Measurements from ENCODE around the gene MYO7B.
"Not testable (repeated sequence)": the region's sequence is repeated elsewhere in the genome, so short reads cannot be mapped to it uniquely, and the experiment has no call there.

MYO7B gene

DNA sequence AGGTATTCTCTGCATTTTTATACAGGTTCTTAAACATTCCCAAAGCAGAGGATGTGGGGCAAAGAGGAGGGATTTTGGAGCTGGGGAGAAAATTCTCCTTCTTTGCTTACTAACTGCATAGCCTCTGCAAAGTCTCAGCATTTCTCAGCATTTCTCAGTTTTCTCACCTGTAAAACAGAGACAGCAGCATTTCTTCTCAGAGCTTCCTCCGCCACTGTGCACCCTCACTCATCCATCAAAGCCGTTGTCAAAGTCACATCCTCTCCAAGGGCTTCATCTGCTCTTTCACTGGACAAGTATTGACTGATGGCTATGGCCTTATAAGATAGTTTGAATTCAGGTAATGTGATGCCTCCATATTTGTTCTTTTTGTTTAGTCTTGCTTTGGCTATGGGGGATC lies 17.4 kb downstream of the MYO7B start:
- DNase-seq (ENCODE audit: low read depth) = no peak

DNA sequence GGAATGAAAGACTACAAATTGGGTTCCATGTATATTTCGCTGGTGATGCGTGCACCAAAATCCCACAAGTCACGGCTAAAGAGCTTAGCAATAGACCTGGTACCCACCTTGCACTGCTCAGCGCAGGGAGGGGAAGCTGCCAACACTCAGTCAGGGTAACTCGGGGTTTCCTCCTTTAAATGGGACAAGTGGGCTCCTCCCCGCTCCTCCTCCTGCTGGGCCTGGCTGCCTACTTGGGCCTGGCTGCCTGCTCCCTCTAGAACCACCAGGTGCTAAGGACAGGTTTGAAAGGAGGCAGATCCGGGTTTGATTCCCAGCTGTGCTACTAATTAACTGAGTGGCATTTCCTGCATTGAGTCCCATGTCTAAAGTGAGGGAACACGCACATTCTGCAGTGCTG lies 23.4 kb downstream of the MYO7B start:
- no peak for DNase-seq (ENCODE audit: low read depth)

DNA sequence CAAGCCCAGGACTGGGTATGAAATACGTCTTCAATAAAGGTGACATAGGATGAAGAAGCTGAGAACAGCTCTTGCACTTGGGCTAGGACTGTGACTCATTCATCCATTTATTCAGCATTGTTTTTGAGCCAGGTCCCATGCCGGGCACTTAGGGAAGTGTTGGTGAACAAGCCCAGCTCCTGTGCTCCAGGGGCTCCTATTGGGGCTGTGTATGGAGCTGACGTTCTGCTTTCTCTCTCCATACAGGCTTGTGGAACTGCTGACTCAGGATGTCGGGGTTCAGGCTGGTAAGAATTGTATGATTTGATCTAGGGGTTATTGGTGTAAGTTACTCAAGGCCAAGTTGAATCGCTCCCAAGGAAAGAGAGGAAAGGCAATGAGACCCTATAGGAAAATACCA lies 24.0 kb downstream of the MYO7B start:
- DNase-seq (ENCODE audit: low read depth) = no peak

DNA sequence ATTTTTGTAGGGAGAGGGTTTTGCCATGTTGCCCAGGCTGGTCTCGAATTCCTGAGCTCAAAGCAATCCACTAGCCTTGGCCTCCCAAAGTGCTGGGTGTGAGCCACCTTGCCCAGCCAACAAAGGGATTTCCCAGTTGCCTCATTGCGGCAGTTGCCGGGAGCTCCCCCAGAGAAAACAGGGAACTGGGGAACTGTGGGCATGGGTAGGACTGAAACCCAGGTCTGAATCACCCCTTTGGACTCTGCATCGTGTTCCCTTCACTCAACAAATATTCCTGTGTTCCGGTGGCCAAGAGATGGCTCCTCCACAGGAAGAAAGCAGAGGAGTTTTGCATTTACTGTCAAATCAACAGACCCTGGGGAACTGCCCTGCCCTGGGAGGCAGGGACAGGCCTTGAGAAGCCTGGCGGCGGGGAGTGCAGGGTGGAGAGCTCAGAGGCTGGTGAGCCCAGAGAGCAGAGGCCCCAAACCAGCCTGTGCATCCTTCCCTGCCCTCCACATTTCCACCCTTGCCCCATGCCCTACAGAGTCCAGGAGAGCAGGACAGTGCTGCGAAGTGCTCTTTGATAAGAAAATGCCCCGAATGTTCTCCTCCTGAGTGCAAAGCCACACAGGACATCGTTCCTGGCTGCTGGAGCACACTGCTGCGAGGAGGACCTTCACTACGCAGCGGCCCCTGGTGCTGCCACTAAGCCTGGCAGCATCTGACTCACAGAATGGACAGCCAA lies 24.9 kb downstream of the MYO7B start:
- no peak for DNase-seq (ENCODE audit: low read depth)

- DNase-seq (ENCODE audit: low read depth) = no peak
These were observed 25.4 kb downstream of the MYO7B start for GRCh38 chr2:127560931-127561280.

GRCh38 chr2:127561371-127561770 lies 25.9 kb downstream of the MYO7B start:
- no peak for DNase-seq (ENCODE audit: low read depth)

DNA sequence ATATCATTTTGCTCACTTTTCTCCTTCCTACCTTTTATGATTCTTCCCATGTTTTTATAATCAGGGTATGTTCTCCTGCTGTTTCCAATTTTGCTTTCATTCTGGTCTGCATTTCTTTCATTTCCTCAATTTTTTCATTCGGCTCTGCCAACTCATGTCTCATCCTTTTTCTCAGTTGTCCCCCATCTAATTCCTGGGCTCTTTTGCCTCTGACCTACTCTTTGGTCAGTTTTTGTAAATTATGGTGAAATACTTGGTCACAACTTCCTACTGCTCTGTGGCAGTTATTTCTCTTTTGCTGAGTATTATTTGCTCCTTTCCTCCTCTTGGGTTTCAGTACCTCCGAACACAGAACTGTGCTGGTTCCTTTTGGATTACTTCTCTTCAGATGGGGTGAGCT lies 27.5 kb downstream of the MYO7B start:
- DNase-seq (ENCODE audit: low read depth) = no peak

DNA sequence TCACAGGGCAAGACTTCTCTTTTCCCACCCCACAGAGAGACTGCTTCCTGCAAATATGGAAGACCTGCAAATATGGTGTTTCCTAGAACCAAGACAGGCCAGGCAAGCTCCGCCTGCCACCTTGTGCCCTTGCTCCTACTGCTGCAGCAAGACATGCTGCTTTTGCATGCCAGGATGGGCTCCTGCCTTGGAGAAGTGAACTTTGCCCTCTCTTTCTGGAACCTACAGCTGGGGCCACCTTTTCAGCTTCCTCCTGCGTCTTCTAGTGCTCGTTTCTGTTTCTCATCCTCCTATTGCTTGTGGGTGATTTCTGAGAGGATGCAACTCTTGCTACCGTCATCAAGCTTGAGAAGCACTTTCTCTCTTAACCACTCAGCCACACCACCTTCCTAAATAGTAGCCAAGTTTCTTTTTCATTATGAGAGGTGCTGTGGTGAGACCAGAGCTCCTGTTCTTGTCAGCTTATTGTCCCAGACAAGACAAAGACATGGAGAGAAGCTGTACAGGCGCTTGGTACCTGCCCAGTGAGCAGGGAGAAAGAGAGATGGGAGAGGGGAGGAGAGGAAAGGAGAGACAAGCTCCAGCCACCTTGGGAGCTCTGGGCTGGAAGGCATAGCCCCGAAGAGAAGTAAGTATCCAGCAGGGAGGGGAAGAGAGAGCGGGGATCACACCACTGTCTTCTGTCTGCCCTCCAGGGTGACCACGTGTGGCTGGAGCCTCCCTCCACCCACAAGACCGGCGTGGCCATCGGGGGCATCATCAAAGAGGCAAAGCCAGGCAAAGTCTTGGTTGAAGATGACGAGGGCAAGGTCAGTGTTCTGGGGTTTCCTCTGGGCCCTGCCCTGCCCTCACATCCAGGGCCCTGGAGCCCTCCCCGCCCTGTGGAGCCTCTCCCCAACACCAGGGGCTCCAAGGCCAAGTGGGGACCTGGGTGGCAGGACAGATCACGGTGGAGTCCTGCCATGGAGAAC lies 28.3 kb downstream of the MYO7B start:
- DNase-seq (ENCODE audit: low read depth) = no peak

GRCh38 chr2:127564429-127565260 lies 29.2 kb downstream of the MYO7B start:
- DNase-seq (ENCODE audit: low read depth) = no peak

GRCh38 chr2:127565261-127566138 lies 30.0 kb downstream of the MYO7B start:
- no peak for DNase-seq (ENCODE audit: low read depth)

GRCh38 chr2:127566139-127566417 lies 30.6 kb downstream of the MYO7B start:
- DNase-seq (ENCODE audit: low read depth) = no peak

- no peak for DNase-seq (ENCODE audit: low read depth)
These were observed 31.1 kb downstream of the MYO7B start for GRCh38 chr2:127566576-127566975.

GRCh38 chr2:127567351-127567854 lies 31.9 kb downstream of the MYO7B start:
- DNase-seq (ENCODE audit: low read depth) = no peak

DNA sequence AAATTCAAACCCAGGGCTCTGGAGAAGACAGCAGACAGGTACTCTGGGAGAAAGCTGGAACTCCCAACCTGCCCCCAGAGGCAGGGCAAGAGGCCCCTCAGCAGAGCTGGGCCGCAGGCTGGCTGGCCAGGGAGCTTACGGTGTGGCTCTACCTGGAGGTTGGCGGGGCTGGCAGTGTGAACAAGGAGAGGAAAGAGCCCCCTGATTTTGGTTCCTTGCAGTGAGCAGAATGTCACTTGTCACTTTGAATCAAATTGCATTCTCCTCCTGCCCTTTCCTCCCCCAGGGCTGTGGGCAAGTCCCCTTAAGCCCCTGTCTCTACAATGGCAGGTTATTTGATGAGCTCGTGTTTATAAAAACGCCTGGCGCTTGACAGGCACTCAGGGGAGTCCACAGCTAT lies 32.6 kb downstream of the MYO7B start:
- no peak for DNase-seq (ENCODE audit: low read depth)

GRCh38 chr2:127569666-127570065 lies 34.2 kb downstream of the MYO7B start:
- DNase-seq (ENCODE audit: low read depth) = no peak

GRCh38 chr2:127570282-127571250 lies 35.1 kb downstream of the MYO7B start:
- no peak for DNase-seq (ENCODE audit: low read depth)

- not testable (repeated sequence) for DNase-seq (ENCODE audit: low read depth)
These were observed 36.9 kb downstream of the MYO7B start for GRCh38 chr2:127572352-127572751.

DNA sequence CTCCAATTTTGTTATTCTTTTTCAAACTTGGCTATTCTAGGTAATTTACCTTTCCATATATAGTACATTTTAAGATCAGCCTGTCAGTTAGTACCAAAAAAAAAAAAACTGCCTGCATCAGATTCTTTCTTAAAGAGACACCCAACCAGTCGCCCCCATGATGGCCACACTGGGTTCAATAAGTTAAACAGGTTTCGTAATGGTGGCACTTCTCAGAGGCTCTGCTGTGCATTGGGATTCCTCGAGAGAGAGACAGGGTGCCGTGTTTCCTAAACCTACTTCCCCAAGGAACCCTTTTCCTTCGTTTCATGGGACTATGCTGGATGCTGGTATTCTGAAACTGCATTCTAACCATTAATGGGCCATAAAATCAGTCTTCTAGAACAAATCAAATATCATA lies 37.4 kb downstream of the MYO7B start:
- no peak for DNase-seq (ENCODE audit: low read depth)

- no peak for DNase-seq (ENCODE audit: low read depth)
These were observed 37.8 kb downstream of the MYO7B start for GRCh38 chr2:127573298-127573697.

DNA sequence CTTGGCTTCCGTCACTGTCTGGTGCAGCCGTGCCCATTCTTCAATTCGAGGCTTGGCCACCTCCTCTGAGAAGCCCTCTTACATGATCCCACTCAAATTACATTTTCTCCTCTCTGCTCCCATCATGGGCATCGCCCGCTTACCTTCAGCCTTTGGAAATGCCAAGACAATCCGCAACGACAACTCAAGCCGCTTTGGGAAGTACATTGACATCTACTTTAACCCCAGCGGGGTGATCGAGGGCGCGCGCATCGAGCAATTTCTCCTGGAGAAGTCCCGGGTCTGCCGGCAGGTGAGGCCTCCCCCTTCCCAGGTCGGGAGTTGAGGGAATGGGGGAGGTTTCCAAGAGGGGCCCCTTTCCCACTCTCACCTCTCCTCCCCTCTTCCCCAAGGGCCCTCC lies 38.3 kb downstream of the MYO7B start:
- DNase-seq (ENCODE audit: low read depth) = no peak
